Measurements from ENCODE around the gene NDUFA5.
A peak's percentile ranks its signal among the peaks of the same experiment; 100 is the strongest.

NDUFA5 gene

DNA sequence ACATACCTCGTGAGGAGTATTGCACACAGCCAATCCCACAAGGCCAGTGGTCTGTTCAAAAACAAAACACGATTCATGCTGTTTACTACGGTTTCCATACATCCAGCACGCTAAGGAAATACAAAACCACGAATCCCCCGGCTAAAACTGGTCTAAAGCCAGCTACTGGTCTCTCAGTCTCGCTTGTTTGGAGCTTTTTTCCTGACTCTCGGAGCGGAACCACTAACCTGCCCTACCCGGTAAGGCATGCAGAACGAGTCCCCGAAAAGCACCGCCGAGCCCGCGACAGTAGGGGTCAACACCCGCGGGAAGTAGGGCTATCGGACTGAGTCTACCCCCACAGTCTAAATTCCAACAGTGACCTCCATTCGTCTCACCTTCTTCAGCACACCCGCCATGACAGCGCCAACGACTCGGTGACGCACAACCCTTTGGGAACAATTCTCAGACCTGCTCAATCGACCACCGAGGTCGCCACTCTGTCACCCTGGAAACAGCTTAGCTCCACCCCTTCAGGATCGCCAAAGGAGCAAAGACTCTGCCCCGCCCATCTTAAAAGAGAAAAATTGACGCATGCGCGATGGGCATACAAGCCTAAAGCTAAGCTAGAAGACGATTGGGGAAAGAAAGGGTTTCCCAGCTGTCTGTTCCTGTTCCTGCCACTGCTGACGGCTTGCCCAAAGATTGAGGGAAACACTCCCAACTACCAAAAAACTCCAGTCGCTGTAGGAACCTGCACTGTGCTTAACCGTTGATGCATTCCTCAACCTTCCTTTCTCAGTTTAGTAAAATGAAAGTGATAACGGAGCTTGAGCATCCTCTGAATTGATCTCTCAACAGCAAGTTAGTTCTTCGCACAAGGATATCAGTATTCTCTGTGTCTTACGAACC lies at the start of gene NDUFA5:
NDUFA5 (minus strand) TSS at position 421 of the 891 bp plus-strand sequence; CDS start at position 398, 23 bp downstream.
- DNase-seq (ENCODE audit: low spot score): peak; percentile 98

DNA sequence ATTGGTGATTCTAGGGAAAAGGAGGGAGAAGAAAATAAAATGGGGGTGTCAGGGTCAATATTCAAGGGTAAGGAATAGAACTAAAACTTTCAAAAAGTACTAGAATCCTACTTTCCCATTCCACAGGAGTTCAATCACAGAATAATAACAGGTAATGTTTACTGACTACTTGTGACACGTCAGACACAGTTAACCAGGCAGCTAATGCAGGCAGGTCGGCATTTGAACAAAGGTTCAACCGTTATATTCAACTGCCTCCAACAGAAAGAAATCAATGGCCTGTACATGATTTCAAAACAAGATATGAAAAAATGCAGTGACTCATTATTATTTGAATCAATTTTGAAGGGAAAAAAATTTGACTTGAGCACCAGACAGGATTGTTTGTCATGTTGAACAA lies 47.1 kb upstream of the NDUFA5 start:
- no peak for DNase-seq (ENCODE audit: low spot score)

DNA sequence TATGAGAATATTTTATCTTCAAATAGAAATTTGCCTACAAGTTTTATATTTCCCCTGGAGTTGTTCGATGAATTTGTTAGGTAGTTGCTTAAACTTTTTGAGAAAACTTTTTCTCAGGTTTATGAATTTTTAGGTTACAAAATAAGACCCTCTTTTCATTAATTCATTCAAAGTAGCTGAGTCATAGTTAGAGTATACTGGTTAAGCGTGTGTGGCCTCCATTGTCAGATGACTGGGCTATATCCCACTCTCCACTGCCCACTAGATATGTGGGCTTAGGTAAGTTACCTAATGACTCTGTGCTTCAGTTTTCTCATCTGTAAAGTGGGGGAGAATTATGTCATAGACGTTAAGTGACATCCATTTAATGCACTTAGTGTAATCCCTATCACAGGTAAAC lies 45.0 kb upstream of the NDUFA5 start:
- no peak for DNase-seq (ENCODE audit: low spot score)

DNA sequence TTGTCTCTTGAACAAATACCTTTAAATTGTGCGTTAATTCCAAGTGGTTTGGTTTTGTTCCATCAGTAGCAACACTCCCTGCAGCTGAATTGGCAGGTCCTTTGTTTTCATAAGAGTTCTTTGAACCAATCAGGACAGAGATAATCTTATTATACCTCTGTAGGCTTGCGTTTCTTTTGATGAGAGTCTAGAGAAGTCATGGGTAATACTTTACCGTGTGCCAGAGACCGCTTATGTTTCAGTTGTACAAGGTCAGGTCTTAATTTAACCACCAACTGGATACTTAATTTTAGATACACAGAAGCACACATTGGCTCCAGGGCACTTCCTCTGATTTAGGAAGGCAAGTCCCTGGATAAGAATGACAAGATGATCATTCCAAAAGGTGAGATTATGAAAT lies 43.9 kb upstream of the NDUFA5 start, which contains the start of gene ASB15:
ASB15 (plus strand) TSS at position 292 of the 400 bp plus-strand sequence. CDS start 12,682 bp downstream, outside the sequence.
- no peak for DNase-seq (ENCODE audit: low spot score)

DNA sequence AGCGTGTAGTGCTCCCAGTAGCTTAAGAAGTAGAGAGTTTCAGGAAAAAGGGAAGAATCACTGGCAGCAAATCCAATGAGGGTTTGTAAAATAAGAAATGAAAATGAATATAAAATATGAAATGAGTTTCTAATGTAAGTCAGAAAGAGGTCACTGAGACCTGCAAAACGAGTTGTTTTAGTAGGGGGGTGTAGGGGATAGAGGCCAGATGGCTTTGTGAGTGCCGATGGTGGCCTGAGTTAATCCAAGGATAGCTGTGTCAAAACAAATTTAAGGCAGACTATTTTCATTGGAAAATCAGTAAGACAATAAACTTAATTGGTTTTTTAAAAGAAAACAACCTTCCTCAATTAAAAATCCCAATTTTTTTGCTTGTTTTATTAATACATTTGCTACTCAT lies 43.3 kb upstream of the NDUFA5 start:
- DNase-seq (ENCODE audit: low spot score): no peak

DNA sequence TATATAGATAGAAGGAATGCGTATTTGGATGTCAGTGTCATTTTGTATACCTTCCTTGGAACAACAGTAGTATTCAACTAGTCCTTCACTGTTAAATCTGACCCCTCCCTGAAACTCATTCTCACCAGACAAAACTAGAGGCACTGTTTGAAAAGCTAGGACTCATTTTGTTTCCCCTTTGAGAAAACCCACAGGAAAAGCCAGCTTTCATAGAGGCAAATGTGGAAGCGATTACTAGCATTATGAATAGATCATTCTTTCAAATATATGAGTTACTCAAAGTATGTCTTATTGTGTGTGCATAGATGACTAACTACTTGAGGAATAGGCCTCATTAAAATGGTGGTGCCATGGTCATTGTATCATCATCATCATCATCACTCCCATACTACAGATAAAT lies 42.1 kb upstream of the NDUFA5 start:
- no peak for DNase-seq (ENCODE audit: low spot score)

DNA sequence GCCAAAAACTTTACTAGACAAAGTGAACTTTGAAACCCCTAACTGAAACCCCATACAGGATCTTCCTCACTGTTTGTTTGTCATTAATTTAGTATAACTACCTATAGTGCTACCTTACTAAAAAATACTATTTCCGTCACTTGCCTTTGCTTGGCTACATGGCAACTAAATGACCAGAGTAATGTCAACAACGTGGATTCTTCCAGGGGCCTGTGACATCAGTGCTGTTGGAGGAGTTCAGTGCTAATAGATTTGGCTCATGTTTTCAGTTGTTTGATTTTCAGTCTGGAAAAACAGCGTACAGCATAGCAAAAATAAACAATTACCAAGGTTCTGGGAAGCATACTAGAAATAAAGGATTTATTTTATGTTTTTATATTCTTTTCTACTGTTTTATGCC lies 41.0 kb upstream of the NDUFA5 start:
- DNase-seq (ENCODE audit: low spot score): no peak

DNA sequence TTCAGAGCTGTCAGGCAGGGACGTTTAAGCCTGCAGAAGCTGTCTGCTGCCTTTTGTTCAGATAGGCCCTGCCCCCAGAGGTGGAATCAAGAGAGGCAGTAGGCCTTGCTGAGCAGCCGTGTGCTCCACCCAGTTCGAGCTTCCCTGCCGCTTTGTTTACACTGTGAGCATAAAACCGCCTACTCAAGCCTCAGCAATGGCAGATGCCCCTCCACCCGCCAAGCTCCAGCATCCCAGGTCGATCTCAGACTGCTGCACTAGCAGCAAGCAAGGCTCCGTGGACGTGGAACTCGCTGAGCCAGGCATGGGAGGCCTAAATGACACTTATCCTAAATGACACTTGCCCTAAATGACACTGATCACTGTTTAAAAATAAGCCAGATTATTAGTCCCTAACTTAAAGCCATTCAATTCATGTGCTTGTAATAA lies 37.2 kb upstream of the NDUFA5 start:
- DNase-seq (ENCODE audit: low spot score): no peak

DNA sequence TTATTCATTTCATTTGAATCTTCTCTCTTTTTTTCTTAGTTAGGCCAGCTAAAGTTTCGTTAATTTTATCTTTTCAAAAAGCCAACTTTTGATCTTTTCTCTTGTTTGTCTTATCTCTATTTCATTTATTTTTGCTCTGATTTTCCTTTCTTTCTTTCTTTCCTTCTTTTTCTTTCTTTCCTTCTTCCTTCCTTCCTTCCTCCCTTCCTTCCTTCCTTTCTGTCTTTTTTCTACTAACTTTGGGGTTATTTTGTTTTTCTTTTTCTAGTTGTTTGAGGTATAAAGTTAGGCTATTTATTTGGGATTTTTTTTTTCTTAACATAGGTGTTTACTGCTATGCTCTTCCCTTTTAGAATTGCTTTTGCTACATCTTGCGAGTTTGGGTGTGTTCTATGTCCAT lies 30.8 kb upstream of the NDUFA5 start:
- DNase-seq (ENCODE audit: low spot score): no peak

DNA sequence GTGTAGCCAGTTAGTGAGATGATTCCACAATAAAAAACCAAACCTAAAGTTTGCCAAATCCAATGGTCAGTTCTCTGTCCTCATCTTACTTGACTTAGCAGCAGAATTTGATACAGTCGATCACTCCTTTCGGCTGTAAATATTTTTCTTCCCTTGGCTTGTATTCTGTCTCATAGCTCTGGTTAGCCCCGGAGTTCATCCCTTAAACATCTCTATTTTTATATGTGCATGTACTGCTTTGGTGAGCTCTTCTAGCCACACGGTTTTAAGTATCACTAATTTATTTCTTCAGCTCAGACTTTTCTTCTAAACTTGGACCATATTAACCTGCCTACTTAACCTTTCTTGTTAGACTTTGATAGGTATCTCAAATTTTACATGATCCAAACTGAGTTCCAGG lies 26.2 kb upstream of the NDUFA5 start:
- DNase-seq (ENCODE audit: low spot score): no peak

DNA sequence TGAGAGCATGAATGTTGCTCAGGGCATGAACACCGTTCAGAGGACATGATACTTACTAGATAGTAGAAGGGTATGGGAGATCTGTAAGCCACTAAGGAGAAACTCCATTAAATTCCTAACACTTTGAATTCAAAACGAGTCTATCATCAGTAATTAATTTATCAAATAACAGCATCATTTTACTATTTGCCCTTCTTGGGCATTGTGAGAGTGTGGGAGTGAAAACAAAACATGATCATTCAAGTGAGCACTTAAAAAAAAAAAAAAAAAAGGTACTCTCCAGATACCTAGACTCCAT lies 23.5 kb upstream of the NDUFA5 start:
- no peak for DNase-seq (ENCODE audit: low spot score)

DNA sequence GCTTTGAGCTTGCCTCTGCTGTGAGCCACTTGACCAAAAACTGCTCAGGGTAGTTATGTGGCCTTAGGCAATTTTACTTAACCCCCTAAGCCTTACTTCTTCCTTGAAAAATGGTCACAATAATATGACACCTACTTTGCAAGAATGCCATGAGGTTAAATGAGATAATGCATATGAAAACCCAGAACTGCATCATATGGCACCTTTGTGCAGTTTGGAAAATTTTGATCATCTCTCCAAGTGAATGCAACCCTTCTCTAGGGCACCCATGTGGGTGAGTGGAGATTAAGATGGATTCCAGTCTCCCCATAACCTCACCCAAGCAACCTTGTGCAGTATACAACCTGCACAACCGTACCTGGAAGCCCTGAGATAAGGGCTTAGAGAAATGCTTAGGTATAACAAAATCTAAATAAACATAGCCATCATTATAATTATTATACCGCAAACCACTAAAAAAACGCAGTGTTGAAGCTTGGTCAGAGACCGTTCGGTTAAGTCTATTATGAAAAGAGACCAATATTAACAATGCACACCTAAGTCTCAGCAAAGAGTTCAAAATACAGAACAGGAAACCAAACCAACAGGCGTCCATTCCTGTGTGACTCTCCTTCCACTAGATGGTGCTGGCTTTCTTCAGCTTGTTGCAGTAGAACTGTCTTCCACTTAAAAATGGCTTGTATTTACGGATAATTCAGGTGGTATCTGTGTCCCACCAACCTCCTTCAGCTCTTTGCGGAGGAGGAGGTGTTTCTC lies 23.0 kb upstream of the NDUFA5 start:
- DNase-seq (ENCODE audit: low spot score): peak; percentile 47

DNA sequence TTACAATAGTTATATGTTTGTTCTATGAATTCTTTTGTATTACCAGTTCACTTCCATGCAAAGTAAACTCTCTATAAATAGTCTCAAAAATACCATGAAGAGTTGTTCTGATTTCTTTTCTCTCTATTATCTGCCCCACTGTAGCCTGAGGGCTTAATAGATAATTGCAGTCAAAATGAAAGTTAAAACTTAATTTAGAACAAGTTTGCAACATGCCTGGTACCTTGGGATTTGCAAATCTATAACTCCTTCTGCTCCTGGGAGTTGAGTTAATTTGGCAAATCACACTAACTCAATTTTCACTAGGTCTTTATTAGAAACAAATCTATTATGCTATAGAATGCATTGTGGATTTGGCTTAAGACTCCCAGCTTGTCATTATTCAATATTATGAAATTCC lies 21.8 kb upstream of the NDUFA5 start:
- DNase-seq (ENCODE audit: low spot score): no peak

DNA sequence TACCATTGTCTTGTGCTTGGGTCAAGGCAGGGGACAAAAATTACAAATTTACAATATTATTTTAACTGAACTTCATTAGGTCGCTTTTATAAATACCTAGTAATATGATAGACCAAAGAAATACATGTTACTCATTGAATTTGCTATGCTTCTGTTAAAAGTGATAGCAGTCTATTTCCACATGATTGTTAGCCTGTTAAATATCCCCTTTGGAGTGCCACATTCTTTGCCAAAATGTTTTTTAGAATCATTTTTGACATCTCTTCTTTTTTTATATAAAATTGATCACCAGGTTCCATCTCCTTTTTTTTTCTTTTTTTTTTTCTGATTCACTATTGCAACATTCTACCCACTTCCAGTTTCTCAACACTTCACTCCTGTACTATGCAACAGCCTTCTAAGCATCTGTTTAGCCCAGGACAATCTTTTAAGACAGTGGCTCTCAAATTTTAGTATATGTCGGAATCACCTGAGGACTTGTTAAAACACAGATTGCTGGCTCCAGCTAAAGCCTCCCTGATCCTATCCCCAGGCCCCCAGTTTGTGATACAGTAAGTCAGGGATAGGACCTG lies 16.4 kb upstream of the NDUFA5 start:
- DNase-seq (ENCODE audit: low spot score): no peak

DNA sequence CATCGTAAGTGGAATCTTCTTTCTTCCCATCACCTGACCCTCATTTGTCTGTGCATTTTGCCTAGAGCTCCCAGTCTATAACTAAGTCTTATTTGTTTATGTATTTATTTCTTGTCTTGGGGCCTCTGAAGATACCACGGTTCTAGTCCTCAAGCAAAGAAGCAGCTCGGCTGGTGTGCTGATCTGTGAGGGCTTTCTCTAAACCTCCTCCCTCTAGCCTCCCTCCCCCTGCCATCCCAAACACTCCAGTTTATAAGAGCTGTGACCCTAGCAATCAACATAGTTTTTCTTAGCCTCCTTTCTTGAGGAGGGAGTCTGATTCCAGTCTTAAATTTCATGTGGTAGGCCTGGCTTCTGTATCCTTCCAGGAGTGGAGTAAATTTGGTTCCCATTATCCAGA lies 15.7 kb upstream of the NDUFA5 start:
- DNase-seq (ENCODE audit: low spot score): no peak

DNA sequence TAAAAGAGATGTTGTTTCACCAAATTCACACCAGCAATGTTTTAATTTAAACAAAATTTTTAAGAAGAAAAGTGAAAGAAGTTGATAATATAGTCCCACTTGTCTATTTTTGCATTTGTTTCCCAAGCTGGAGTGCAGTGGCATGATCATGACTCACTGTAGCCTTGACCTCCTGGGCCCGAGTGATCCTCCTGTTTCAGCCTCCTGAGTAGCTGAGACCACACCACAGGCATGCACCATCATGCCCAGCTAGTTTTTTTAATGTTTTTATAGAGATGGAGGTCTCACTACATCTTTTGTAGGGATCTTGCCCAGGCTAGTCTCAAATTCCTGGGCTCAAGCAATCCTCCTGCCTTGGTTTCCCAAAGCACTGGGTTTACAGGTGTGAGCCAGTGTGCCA lies 14.1 kb upstream of the NDUFA5 start:
- peak; percentile 12 for DNase-seq (ENCODE audit: low spot score)

DNA sequence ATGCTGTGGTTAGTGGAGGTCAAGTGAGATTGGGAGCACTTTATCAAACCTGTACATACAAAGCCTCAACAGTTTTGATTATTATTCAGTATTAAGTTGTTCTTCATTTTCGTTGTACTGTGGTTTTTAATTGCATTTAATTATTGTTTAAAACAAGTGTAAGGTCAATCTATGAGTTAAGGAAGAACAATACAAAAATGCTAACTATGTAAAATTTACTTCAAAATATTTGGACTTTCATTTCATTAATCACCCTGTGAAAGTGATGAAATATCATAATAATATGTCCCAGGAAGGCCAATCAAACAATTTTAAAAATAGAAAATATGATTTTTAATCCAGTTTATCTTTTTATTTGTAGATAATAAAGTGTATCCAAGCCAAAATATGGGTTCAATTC lies 13.6 kb upstream of the NDUFA5 start:
- DNase-seq (ENCODE audit: low spot score): no peak

DNA sequence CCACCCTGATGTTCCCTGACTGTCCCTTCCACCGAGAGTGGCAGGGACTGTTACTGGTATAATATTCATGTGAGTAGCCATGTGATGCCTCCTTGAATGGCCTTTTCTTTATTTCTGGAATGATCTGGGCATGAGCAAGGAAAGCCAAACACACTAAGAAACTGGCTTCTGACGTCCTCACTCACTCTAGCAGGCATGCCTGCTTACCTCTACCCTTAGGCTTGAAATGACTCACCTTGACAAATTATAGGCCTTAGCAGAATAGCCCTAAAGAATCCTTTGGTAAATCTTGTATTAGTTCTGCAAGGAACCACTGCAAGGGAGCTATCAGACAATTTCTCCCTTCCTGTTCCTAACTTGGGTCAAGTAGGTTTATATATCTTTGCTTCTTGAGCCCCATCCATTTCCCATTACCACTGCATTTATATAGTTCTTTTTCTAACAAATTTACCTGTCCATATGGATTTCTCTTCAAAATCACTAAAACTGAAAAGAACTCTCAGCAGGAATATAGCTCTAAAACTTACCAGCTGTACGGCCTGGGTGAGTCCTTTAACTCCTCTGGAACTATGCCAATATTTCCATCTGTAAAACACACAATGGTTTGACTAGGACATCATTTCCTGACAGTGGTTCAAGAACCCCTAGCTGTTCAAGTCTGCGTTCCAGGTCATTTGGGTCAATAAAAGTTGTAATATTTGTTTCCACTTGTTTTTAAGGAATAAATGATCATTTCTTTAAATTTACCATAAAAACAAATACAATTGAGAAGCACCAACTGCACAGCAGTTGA lies 13.0 kb upstream of the NDUFA5 start:
- DNase-seq (ENCODE audit: low spot score): peak; percentile 47

DNA sequence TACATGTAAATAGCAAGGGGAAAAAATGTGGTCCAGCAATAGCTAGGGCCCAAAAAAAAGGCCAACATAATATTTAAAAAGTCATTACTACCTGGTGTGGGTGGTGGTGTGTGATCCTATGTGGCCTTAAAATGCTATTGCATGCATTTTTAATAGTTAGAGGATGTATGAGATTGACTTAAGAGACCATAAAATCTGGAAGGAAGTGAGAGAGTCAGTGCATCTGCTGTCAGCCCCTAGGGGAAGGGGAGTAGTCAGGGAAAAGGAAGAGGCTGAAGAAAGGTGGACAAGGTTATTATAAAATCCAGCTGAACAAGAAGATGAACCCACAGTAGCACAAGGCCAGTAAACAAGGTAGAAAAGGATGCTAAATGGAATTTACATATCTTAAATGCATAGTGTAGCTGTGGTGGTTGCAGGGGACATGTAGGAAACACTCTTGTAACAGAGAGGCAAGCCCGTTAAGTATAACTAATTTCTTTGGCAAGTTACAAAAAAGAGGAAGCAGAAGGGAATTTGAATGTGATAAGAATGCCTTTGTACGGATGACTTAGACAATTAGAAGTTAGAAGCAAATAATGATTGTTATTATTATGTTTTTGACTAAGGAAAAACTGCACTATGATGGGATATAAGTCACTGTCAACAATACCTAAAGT lies 11.9 kb upstream of the NDUFA5 start:
- DNase-seq (ENCODE audit: low spot score): no peak

DNA sequence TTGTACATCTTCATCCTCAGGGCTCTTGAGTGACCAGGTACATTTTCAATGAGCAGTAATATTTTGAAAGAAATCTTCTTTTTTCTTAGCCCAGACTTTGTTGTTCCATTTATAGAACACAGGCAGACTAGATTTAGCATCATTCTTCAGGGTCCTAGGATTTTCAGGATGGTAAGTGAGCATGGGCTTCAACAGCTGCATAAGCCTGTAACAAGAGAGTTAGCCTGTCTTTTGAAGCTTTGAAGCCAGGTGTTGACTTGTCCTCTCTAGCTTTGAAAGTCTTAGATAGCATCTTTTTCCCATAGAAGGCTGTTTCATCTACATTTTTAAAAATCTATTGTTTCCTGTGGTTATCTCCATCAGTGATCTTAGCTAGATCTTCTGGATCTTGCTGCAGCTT lies 4.5 kb upstream of the NDUFA5 start:
- DNase-seq (ENCODE audit: low spot score): no peak

DNA sequence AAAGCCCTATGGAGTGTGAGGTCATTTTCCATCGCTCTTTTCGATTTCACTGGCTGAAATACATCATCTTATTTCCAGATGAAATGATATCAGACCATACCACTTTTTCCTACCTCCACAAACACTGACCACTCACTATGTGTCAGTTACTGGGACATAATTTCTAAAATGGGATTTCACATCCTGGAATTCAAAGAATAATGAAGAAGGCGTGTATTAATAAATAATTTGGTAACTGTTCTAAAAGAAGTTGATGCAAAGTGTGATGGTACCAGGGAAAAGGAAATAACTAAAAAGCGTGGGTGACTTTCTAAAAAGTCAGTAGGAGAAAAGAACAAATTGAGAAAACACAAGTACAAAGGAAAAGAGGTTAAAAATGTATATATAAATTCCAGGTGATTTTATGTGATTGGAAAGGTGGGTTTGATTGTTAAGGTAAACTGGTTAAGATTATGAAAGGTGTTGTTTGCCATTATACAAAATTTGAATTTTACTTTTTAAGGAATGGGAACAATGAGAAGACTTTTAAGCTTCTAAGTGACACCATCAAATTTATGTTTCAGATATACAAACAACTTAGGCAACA lies 764 bp upstream of the NDUFA5 start:
- DNase-seq (ENCODE audit: low spot score): no peak

Data from kidney tubule cell (primary cell).